ENCODE data around the gene BAIAP2. TPM values are rescaled to one million over a fixed set of nuclear protein-coding genes. Genes with fewer than 3 reads are reported as not detected.
"Not testable (repeated sequence)": the region's sequence is repeated elsewhere in the genome, so short reads cannot be mapped to it uniquely, and the experiment has no call there.

BAIAP2 gene
- total and polyA plus RNA-seq, 10 of the 15 experiments (the other 5 are each of a cell fraction or from before 2014, with no cell fraction given), result 0.15 to 1.2 (median 0.46) TPM; not detected in 2

- intact Hi-C loops (cut with micrococcal nuclease; ENCODE audit: unreplicated experiment), result no loop called here
- H3K4me1 ChIP-seq (ENCODE audit: control insufficient read depth, insufficient read depth, low read length), result no peaks in the 10 kb centered on the region
- H3K4me2 ChIP-seq (ENCODE audit: control insufficient read depth, insufficient read depth), result no peak overlapping the region
- SMC1A ChIA-PET (ENCODE audit: uncharacterized antibody, unreplicated experiment), result no interaction called here
- H3K79me2 ChIP-seq (ENCODE audit: control insufficient read depth, insufficient read depth, low read length), result no peaks in the 10 kb centered on the region
- H2AFZ ChIP-seq (ENCODE audit: control insufficient read depth, low read depth, low read length), result no peak overlapping the region
- H3K36me3 ChIP-seq (ENCODE audit: control insufficient read depth in 2 of 2, insufficient read depth in 2 of 2, low read length in 1 of 2), result no peaks in the 10 kb centered on the region
- no peak overlapping the region for H3K9ac ChIP-seq (ENCODE audit: control insufficient read depth, insufficient read depth, low read length)
- H3K9me3 ChIP-seq (replicated peaks; ENCODE audit: control insufficient read depth, insufficient read depth, low read length), result no peaks in the 10 kb centered on the region
- H3K27me3 ChIP-seq (replicated peaks in 1 of 2; ENCODE audit: control insufficient read depth in 2 of 2, insufficient read depth in 2 of 2, low read length in 1 of 2), result peaks cover 0 to 1% of the 10 kb centered on the region in 2 experiments; a peak in 3 of 4 replicates
- ATAC-seq (no peak), DNase-seq (ENCODE audit: low read depth, low spot score) (no peak), FAIRE-seq (no peak)
- no peak overlapping the region for H3K4me3 ChIP-seq
- in situ Hi-C loops (cut with MboI), result no loop called here
- H3K27ac ChIP-seq (ENCODE audit: control insufficient read depth, insufficient read depth), result no peak overlapping the region
- WGBS (ENCODE audit: insufficient coverage, insufficient replicate concordance, low lambda C conversion rate, missing lambda C conversion rate), result 38% methylated on average over 14 of the region's 14 CpGs
- CTCF ChIA-PET, result no interaction called here
- RAD21 ChIA-PET (ENCODE audit: unreplicated experiment), result no interaction called here
- BruUV-seq (replicated peaks), result no TSS peak
- no peak for TF ChIP-seq PKNOX1 (IDR thresholded peaks at IDR 0.05)
- no peak for TF ChIP-seq SREBF2 (IDR thresholded peaks at IDR 0.05; ENCODE audit: low read length)
- no peak for TF ChIP-seq SMC3 (IDR thresholded peaks at IDR 0.05; ENCODE audit: borderline replicate concordance, low read length)
- no peak for TF ChIP-seq ATF7 (IDR thresholded peaks at IDR 0.05; ENCODE audit: low read depth)
- no peak for TF ChIP-seq SP1 (IDR thresholded peaks at IDR 0.05; ENCODE audit: low read depth, low read length)
- TF ChIP-seq, protein P1, sequence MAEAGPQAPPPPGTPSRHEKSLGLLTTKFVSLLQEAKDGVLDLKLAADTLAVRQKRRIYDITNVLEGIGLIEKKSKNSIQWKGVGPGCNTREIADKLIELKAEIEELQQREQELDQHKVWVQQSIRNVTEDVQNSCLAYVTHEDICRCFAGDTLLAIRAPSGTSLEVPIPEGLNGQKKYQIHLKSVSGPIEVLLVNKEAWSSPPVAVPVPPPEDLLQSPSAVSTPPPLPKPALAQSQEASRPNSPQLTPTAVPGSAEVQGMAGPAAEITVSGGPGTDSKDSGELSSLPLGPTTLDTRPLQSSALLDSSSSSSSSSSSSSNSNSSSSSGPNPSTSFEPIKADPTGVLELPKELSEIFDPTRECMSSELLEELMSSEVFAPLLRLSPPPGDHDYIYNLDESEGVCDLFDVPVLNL (IDR thresholded peaks at IDR 0.05; ENCODE audit: low read depth, low read length), result no peak
- TF ChIP-seq SMARCA5 (IDR thresholded peaks at IDR 0.05), result no peak
- TF ChIP-seq, protein P2, sequence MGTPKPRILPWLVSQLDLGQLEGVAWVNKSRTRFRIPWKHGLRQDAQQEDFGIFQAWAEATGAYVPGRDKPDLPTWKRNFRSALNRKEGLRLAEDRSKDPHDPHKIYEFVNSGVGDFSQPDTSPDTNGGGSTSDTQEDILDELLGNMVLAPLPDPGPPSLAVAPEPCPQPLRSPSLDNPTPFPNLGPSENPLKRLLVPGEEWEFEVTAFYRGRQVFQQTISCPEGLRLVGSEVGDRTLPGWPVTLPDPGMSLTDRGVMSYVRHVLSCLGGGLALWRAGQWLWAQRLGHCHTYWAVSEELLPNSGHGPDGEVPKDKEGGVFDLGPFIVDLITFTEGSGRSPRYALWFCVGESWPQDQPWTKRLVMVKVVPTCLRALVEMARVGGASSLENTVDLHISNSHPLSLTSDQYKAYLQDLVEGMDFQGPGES (IDR thresholded peaks at IDR 0.05), result no peak
- no peak for TF ChIP-seq HSF1 (IDR thresholded peaks at IDR 0.05; ENCODE audit: low read depth, low read length)
- TF ChIP-seq STAT1 (conservative IDR thresholded peaks at IDR 0.05), result no peak
- TF ChIP-seq NBN (IDR thresholded peaks at IDR 0.05), result no peak
- POLR2A ChIA-PET, result no interaction called here
- H4K20me1 ChIP-seq (ENCODE audit: control insufficient read depth, insufficient read depth), result no peaks in the 10 kb centered on the region
Observed at GRCh38 chr17:81076141-81076679, 41.3 kb downstream of the BAIAP2 start.

DNA sequence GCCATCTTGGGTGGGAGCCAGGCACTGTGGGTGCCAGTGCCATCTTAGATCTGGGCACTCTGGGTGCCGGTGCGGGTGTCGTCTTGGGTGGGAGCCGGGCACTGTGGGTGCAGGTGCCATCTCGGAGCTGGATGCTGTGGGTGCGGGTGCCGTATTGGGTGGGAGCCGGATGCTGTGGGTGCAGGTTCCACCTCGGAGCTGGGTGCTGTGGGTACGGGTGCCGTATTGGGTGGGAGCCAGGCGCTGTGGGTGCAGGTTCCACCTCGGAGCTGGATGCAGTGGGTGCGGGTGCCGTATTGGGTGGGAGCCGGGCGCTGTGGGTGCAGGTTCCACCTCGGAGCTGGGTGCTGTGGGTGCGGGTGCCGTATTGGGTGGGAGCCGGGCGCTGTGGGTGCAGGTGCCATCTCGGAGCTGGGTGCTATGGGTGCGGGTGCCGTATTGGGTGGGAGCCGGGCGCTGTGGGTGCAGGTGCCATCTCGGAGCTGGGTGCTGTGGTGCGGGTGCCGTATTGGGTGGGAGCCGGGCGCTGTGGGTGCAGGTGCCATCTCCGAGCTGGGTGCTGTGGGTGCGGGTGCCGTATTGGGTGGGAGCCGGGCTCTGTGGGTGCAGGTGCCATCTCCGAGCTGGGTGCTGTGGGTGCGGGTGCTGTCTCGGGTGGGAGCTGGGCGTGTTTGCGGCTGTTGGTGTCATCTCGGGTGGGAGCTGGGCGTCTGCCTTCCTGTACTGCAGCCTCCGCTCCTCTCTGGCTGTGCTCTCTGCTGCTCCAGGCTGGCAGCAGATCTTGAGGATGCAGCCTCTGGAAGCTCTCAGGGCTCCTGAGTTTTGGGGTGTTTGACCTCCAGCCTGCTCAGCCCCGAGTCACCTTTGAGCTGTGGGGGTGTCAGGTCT is 43.3 kb downstream of the BAIAP2 start:
- 47% methylated on average over 35 of the region's 45 CpGs for WGBS (ENCODE audit: insufficient coverage, insufficient replicate concordance, low lambda C conversion rate, missing lambda C conversion rate)
- H3K4me1 ChIP-seq (ENCODE audit: control insufficient read depth, insufficient read depth, low read length); SMC1A ChIA-PET (ENCODE audit: uncharacterized antibody, unreplicated experiment); H2AFZ ChIP-seq (ENCODE audit: control insufficient read depth, low read depth, low read length); BruUV-seq (replicated peaks); DNase-seq (ENCODE audit: low read depth, low spot score); H3K27ac ChIP-seq (ENCODE audit: control insufficient read depth, insufficient read depth); H3K9ac ChIP-seq (ENCODE audit: control insufficient read depth, insufficient read depth, low read length); H4K20me1 ChIP-seq (ENCODE audit: control insufficient read depth, insufficient read depth); H3K4me2 ChIP-seq (ENCODE audit: control insufficient read depth, insufficient read depth); H3K27me3 ChIP-seq (replicated peaks in 1 of 2; ENCODE audit: control insufficient read depth in 2 of 2, insufficient read depth in 2 of 2, low read length in 1 of 2); FAIRE-seq; RAD21 ChIA-PET (ENCODE audit: unreplicated experiment); H3K79me2 ChIP-seq (ENCODE audit: control insufficient read depth, insufficient read depth, low read length); POLR2A ChIA-PET; intact Hi-C loops (cut with micrococcal nuclease; ENCODE audit: unreplicated experiment); H3K4me3 ChIP-seq; ATAC-seq; CTCF ChIA-PET; in situ Hi-C loops (cut with MboI); H3K9me3 ChIP-seq (replicated peaks; ENCODE audit: control insufficient read depth, insufficient read depth, low read length); H3K36me3 ChIP-seq (ENCODE audit: control insufficient read depth in 2 of 2, insufficient read depth in 2 of 2, low read length in 1 of 2): not testable (repeated sequence)
